Gastroesophageal sphincter (tissue), 3 donors: ENCODE measurements around the gene DOK7.

Source experiments
- CTCF ChIP-seq, 4 experiments: fragments of 200-600 bp in 2 of 4; fragments of 450-650 bp in 2 of 4; sonication (generic) in 1 of 4; IDR thresholded peaks; one replicate each; pipeline ENCODE4 v1.5.1; 2017 to 2019; ENCODE audit warnings: antibody characterized with exemption in 4 of 4, mild to moderate bottlenecking in 2 of 4, moderate library complexity in 2 of 4
- EP300 ChIP-seq: sonication (generic); formaldehyde crosslinking; IDR thresholded peaks from one replicate; pipeline ENCODE4 v1.6.1; 2017; ENCODE audit warnings: antibody characterized with exemption, mild to moderate bottlenecking
- POLR2A ChIP-seq, 2 donors: fragments of 450-650 bp; IDR thresholded peaks; one replicate each; pipeline ENCODE4 v1.6.1; 2017; ENCODE audit warnings: antibody characterized with exemption in 2 of 2, mild to moderate bottlenecking in 2 of 2, moderate library complexity in 1 of 2
- POLR2AphosphoS5 ChIP-seq: sonication (generic); formaldehyde crosslinking; IDR thresholded peaks from one replicate; pipeline ENCODE4 v1.6.1; 2017; ENCODE audit warnings: antibody characterized with exemption

- TF ChIP-seq CTCF (IDR thresholded peaks at IDR 0.05) (no peak), POLR2AphosphoS5 (no peak), POLR2A (IDR thresholded peaks at IDR 0.05) (no peak), EP300 (no peak)
These were observed 36.6 kb downstream of the DOK7 start for GRCh38 chr4:3499710-3500109.
